Neural cell (in vitro differentiated cells): ENCODE data around the gene ELF1.

Experiments
- EP300 ChIP-seq: fragments of 450-650 bp; conservative IDR thresholded peaks from 2 replicates; pipeline ENCODE4 v1.6.1; 2014; ENCODE audit warnings: antibody characterized with exemption, mild to moderate bottlenecking, moderate library complexity; ENCODE audit not compliant: poor library complexity, severe bottlenecking
- MXI1 ChIP-seq: fragments of 450-650 bp; conservative IDR thresholded peaks from 2 replicates; pipeline ENCODE4 v1.6.1; 2014; ENCODE audit warnings: antibody characterized with exemption, mild to moderate bottlenecking; ENCODE audit not compliant: poor library complexity, severe bottlenecking
- RAD21 ChIP-seq: fragments of 450-650 bp; conservative IDR thresholded peaks from 2 replicates; pipeline ENCODE4 v1.6.1; 2014; ENCODE audit warnings: antibody characterized with exemption, mild to moderate bottlenecking, moderate library complexity
- TF ChIP-seq, protein P1 (sequence below): fragments of 450-650 bp; IDR thresholded peaks from 2 replicates; pipeline ENCODE4 v1.5.1; 2014; ENCODE audit warnings: antibody characterized with exemption, mild to moderate bottlenecking, moderate library complexity; ENCODE audit not compliant: poor library complexity, severe bottlenecking

DNA sequence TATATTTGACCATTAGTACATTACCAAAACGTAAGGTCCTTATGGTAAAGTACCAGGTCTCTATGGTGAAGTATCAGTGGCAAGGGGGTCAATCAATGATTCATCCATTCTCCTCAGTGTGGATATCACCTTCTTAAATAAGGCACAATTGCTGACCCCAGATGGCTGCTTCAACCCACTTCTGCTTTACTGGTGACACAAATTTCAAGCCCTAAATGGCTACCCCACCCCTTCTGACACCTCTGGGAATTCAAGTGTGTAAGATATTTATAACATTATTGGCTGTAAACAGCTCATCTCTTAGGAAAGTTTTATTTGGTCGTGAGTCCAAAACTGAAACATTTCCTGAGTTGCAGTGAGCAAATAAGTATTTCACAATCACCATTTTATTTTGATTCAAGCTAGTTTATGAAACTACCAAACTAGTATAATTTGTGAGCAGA lies 34.3 kb upstream of the ELF1 start:
- no peak for TF ChIP-seq RAD21
- TF ChIP-seq, protein P1, sequence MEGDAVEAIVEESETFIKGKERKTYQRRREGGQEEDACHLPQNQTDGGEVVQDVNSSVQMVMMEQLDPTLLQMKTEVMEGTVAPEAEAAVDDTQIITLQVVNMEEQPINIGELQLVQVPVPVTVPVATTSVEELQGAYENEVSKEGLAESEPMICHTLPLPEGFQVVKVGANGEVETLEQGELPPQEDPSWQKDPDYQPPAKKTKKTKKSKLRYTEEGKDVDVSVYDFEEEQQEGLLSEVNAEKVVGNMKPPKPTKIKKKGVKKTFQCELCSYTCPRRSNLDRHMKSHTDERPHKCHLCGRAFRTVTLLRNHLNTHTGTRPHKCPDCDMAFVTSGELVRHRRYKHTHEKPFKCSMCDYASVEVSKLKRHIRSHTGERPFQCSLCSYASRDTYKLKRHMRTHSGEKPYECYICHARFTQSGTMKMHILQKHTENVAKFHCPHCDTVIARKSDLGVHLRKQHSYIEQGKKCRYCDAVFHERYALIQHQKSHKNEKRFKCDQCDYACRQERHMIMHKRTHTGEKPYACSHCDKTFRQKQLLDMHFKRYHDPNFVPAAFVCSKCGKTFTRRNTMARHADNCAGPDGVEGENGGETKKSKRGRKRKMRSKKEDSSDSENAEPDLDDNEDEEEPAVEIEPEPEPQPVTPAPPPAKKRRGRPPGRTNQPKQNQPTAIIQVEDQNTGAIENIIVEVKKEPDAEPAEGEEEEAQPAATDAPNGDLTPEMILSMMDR: no peak
- TF ChIP-seq MXI1: no peak
- TF ChIP-seq EP300: no peak
